ENCODE measurements around the gene TCF20.

Gene TCF20

DNA sequence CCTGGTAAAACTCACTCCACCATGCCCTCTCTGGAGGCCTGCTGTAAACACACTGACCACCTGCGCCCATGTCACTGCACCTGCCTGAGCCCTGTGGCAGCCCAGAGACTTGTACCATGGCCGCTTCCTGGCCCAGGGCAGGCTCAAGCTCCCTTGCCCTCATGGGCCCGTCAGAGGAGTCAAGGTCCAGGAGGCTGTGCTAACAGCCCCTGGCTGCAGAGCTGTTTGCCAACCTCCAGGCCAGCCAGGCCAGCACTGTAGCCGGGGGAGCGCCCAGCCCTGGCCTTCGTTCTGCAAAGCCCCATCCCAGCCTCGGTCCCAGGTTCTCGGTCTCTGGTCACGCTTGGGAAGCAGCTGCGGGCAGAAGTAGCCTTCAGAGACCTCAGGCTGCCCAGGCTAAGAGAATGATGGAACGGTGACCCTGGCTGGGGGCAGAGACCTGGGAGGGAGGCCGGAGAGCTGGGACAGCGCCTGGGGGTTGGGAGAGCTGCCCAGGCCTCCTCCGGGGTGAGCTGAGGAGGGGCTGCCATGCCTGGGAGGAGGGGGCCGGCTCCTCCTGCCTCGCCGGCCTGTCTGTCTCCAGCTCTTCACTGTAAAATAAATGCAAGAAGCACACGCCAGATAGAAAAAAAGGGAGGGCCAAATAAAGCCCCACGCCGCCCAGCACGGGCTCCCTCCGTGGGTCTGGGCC, 11.9 kb upstream of the TCF20 start:
- DNase-seq, result peak in 2 of 14 donors; percentile 5 to 54

DNA sequence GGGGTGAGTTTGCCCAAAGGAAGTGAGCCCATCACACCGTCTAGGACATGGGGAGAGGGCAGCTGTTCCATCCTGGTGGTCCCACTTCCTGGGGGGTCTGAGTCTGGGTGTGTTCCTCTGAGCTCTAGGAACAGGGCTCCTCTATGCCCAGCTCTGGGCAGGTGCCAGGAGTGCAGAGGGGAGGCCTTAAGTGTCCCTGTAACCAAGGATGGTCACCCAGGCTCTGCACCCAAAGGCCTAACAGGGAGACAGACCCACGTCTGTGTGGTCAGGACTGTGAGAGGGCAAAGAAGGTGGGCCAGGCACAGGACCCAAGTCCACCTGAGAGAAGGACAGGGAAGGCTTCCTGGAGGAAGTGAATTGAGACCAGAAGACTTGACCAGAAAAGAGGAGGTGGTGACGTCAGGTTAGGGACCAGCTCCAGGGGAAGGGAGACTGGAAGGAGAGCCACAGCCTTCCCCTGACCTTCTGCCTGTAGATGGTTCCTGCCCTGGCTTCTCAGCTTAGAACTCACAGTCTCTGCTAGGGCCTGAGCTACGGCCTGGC, 11.3 kb upstream of the TCF20 start:
- DNase-seq, result no peak

DNA sequence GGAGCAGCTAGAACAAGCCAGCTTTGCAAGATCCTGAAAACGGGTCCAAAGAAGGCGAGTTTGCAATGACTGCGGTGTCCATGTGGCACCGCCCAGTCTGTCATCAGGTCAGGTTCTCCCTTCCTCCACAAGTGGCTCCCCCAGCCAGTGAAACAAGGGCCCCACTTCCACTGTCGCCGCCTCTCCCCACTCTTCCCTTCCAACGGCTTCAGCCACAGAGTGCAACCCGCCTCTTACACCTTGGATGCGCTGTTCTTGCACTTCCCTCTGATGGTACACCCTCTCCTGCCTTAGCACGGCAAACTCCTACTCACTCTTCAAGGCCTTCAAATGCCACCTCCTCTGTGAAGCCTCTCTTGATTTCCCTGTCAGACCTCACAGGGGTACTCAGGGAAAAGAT, 10.8 kb upstream of the TCF20 start:
- no peak for DNase-seq

DNA sequence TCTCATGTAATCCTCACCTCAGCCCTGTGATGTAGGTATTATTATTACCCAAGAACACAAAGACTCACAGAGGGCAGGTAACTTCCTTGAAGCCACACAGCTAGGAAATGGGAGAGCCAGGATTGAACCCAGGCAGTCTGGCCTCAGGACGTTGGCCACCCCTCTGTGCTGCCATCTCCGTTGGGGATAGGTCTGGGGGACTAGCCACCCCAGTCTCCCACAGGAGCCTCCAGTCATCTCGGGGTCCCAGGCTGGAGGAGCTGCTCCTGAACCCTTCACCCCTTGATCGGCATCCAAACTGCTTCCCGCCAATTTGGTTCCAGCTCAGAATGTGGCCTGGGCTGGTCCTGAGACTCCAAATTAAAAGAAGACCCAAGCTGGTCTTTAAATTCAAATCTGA, 10.4 kb upstream of the TCF20 start:
- DNase-seq, result no peak

DNA sequence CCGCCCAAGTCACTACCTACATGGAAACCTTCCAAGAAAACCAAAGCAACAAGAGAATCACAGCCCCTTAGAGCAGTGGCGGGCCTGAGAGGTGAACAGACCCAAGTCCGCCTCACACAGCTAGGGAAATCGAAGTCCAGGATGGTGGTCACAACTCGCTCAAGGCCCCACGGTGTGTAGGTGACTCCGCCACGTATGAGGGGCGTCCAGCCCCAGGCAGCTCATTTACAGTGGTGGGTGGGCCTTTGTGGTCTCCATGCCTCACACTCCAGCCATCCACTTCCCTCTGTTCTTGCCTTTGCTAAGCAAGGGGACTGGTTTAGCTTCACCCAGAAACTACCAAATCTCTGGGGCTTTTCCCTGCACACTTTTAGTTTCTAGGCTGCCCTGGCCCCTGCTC, 9.7 kb upstream of the TCF20 start:
- no peak for DNase-seq

DNA sequence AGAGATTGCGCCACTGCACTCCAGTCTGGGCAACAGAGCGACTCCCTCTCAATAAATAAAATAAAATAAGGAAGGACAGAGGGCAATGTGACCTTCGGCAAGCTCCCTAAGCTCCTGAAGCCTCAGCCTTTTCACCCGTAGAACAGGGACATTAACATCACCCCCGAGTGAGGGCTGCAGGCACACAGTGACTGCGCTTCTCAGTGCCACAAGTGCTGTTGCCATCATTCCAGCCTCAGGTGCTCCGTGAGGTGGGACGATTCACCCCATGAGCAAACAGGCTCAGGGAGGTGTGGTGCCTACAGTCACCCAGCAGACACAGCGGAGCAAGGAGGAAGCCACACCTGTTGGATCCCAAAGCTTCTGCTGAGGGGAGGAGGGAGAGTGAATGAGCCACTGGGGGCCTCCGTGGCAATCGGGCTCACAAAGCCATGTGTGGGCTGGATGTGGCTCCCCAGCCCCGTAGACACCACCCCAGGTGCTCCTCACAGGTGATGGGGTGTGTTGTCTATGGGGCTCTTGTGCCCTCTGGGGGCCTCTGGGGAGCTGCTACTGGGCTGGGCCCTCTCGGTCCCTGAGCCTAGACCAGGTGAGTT, 9.1 kb upstream of the TCF20 start:
- DNase-seq, result no peak

DNA sequence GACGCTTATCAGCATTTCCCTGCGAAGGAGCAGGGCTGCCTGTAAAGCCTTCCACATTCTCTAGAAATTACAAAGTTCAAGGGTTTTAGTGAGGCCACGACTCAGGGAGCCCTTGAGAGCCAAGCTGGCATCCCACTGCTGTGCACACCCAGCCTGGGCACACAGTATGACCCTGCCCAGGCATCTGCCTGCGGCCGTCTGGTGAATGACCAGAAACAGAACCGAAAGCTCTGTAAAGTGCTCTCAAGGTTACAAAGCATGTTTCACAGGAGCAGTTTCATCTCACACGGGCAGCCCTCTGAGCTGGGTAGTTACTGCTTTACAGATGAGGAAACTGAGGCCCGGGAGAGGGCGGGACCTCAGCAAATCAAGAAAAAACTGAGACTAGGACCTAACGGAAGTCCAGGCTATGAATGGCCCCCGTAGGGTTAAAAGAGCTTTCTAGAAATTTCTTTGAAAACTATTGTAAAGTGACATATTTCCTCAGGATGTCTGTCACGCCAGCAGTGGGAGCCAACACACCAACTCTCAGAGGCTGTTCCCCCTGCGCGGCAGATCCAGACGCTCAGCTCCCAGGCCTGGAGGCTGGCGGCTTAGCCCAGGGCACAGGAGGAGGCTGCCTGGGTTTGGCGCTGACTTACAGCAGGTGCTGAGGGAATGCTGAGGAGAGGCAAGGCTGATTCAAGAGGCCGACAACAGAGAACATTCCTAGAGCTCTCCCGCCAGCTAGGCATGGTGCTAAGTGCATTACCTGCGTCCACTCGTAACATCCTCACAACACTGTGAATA, 7.7 kb upstream of the TCF20 start:
- peak in 1 of 14 donors; percentile 70 for DNase-seq

DNA sequence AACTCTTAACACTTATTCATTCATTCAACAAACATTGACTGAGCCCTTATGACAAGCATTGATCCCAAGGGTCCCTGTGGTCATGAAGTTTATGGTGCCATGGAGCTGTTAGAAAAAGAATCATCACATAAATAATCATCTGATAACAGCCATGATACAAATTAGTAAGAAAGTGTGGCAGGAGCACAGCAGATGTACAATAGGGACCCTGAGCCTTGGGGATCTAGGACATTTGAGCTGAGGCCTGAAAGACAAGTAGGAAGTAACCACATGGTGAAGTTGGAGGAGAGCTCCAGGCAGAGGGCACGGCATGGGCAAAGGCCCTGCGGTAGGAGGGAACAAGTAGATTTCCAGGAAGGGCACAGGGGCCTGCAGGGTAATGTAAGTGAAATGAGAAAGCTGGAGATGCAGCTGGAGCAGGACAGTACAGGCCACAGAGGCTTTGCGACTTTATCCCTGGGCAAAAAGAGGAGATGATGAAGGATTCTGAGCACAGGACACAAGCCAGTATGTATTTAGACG, 6.8 kb upstream of the TCF20 start:
- DNase-seq, result no peak

DNA sequence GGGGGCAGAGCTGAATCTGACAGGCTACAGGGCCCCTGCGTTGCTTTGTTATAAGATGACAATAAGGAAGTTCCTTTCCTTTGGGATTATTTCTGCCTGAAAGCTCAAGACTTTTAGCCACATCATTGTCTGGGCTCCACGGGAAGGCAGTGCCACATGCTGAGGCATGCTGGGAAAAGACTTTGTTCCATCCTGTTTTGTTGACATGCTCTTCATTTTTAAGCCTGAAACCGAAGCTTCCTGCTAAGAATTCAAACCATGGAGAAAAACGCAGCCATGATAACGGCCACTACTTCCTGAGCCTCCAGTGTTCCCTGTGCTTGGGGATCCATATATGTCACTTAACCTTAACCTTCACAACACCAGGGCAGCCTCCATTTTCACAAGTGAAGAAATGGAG, 5.5 kb upstream of the TCF20 start:
- DNase-seq, result no peak

DNA sequence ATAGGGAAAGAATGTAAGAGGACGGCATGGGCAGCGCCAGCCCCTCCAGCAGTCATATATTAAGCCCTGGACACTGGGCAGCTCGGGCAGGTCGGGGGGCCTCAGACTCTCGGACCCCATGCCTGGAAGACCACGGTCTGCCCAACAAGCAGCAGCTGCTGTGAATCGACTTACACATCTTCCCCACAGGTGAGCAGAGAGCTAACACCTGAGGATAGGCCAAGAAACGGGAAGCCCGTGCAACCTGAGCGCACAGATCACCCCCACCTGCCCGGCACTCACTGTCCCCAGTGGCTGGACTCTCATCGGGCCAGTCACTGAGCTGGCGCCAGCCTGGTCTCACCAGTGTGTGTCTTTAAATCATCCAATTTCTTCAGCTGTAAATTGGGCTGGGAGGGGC, 4.7 kb upstream of the TCF20 start:
- DNase-seq, result no peak

DNA sequence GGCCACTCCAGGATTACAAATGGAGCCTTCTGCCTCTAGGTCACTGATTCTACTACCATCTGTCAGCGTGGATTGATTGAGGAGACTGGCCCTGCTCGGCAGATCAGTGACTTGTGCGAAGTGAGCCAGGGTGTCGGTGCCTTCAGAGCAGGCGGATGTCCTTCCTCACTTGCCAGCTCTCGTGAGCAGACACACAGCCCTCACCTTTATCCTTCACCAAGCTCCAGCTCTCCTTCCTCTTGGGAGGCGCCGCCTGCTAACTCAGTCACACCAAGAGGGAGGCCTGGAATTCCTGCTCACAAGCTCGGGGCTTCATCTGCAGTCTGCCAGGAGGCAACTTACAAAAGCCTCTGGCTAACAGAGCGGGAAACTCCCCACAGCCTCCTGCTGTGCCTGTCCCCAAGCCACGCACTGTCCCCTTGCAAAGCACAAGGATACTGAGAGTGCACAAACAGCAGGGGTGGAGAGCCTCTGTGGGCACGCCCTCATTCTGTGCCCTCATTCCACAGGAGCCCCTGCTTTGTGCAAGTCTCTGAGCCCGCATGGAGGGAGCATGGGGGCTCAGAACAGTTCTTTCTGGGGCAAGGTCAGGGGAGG, 3.5 kb upstream of the TCF20 start:
- no peak for DNase-seq

DNA sequence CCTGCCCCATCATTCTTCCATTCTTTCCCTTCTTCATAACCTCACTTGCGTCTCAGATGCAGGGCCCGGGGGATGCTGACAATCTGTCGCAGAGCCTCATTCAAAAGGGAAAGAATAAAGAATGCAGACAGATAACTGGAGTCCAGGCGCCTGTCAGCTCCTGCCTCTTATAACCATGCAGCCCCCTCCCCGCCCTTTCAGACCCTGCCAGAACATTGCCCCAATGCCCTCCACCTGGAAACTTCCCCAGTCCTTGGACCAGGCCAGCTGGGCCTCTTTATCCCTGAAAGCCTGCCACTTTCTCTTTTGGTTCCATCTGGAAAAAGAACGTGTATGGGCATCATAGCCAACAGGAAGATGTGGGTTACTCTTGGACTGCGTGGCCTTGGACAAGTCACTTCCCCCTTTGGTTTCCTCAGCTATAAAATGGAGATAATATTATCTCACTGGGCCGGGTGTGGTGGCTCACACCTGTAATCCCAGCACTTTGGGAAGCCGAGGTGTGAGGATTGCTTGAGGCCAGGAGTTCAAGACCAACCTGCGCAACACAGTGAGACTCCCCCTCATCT, 2.1 kb upstream of the TCF20 start:
- DNase-seq, result no peak

DNA sequence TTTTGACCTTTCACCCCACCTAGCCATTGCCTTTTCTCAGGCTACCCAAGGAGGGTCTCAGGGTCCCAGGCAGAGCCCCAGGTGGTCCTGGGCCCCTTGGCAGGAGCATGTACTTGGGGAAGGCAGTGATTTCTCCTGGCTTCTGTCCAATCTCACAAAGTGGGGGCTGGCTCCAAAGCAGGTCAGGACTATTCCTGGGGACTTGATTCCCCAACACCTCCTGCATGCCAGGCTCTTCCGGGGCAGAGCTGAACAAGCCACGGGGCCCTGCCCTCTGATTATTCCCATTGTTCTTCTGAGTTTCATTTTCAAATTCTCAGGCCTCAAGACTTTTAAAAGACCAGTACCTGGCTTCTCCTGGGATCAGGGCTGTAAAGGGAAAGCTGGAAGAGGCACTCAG, 1.5 kb upstream of the TCF20 start:
- DNase-seq, result no peak

DNA sequence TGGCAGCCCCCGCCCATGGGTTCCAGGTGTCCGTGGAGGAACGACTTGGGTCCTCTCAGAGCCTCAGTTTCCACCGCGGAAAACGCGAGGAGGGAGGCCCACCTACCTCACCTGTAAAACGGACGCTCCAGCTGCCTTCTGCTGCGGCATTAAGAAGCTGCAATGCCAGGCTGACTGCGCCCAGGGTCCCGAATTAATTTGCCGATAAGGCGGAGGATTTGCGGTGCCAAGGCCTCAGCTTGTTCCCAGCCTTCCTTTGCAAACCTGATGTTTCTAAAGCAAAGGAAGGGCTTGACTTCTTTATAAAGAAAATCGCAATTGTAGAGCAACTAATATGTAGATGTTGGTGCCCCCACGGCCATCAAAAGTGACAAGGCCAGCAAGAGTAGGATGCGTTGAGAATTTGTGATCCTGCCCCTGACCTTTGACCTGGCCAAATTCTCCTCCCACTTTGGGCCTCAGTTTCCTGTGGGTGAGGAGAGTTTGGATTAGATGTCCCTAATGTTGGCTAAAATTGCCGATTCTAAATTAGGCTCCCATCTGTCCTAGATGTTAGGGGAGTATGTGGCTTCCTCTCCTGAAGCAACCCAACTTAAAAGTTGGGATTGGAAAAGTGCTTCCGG, 849 bp upstream of the TCF20 start:
- no peak for DNase-seq

DNA sequence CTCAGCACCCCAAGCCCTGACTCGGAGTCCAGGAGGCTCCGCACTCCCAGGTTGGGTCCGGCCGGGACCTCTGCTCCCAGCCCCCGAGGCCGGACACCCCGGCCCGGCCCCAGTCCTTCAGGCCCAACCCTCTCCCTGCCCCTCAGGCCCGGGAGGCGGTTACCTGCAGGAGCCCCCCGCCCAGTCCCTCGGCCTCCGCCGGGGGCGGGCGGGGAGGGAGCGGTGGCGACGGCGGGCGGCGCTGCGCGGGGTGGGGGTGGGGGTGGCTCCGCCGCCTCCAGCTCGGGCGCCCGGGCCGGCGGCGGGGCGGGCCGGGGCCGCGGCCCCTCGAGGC, 310 bp downstream of the TCF20 start:
- peak in 2 of 14 donors; percentile 52 to 66 for DNase-seq

DNA sequence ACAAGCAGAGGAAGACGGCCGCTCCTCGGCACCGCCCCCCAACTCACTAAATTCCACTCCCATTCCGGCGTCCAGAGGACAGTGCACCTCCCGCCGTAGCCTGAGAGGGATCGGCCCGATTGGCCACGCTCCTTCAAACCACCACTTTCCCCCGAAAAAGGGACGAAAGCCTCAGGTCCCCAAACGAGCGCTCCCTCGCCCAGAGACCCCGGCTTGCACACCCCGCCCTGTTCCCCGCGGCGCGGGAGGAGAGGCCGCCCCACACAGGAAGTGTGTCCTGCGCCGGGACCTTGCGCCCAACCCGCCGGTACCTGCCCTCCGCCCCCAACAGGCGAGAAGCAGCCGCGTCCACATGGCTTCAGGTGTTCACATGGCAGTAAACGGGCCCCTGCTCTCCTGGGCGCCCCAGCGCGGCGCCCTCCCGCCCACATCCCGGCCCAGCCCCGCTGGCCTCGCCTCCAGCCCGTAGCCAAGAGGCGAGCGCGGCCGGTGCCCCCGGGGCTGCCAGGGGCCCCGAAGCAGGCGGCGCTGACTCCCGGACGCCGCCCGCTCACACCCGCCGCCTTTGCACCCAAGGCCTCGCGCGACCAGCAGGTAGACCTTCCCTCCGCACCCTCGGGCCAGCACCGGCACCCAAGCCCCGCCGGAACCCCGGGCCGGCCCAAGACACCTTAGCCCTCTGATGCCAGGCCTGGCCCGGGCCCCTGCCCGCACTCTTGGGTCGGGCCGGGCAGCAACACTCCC, 849 bp downstream of the TCF20 start:
- peak in 5 of 14 donors; percentile 14 to 57 (median 32) for DNase-seq

DNA sequence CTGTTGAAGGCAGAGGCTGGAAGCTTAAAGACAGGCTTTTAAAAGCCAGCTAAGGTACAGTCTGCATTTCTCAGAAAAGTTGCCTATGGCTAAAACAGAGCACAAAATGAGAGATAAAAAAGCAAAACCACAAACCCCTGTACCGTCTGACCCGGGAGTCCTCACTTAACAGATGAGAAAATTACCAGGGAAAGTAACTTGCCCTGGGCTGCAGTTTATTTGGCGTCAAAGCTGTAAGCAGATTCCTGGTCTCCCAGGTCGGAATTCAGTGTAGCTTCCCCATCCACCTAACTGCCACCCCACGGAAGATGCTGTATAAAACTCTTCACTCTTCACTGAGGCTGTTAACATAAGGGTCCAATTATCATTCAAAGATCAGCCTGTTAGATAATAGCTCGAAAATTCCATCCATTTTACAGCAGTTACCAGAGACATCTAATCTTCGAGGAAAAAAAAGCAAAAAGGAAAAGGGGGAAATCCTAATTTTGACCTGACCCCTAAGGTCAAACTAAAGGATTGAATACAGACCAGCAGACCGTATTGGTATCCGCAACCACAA, 1.5 kb downstream of the TCF20 start:
- DNase-seq, result no peak

DNA sequence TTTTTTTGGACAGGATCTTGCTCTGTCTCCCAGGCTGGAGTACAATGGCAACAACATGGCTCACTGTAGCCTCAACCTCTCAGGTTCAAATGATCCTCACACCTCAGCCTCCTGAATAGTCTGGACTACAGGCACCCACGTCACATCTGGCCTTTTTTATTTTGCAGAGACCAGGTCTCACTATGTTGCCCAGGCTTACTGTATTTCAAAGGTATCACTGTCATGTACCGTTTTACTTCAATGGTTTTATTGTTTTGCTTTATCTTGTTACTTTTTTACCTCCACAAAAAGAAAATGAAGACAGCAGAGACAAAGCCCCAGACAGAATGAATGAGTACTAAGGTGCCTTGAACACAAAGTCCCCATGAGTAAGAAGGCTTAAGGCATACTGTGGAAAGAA, 5.1 kb downstream of the TCF20 start:
- DNase-seq, result no peak

DNA sequence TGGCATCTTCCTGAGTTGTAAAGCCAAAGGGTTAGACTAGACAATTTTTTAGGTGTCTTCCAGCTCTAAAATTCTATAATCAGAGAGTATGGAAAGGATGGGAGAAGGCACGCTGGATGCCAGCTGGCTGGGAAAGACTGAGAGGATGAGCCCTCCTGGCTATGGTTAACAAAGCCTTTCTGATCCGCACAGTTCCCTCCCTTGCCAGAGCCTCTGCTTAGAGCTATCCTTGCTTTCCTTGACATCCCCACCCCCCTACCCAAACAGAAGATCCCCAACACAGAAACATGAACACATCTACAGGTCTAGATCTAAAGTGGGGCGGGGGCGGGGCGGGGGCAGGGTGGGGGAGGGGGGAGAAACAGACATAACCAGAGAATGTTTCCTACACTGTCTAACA, 6.5 kb downstream of the TCF20 start:
- no peak for DNase-seq

DNA sequence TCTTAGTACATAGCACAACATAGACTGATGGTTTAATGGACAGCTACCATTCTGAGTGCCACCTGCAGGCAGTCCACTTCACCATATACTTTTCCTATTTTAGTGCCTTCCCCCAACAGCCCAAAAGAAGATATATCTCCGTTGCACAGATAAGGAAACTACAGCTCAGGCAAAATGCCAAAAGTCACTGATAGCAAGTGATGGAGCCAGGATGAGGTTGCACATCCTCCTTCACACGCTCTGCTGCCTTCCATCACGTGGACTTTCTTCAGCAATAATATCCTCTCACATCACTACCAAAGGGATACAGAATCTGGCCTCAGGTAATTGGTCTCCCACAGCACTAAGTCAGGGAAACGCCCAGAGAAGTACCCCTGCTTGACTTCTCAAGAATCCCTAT, 7.5 kb downstream of the TCF20 start:
- DNase-seq, result no peak

DNA sequence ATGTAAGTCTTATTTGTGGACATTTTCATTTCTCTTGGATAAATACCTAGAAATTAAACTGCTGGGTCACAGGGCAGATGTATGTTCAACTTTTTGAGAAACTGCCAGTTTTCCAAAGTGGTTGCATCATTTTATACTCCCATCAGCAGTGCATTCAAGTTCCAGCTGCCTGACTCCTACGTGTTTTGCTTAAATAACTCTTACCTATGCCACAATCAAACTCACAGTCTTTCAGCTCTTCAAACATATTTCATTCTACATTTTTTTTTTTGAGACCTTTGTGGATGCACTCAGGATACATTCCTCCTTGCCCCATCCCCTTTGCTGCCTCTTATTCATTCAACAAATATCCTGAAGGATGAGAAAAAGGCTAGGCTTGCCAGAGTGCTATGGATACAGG, 9.2 kb downstream of the TCF20 start:
- no peak for DNase-seq

All from C1 segment of cervical spinal cord (tissue), 14 donors.